GM19328 (cell line): Measurements from ENCODE around the gene AKR1B15.
"Not testable (repeated sequence)": the region's sequence is repeated elsewhere in the genome, so short reads cannot be mapped to it uniquely, and the experiment has no call there.

ENCODE experiments used
- ATAC-seq: cut with Tn5 transposase; IDR thresholded peaks from one replicate; pipeline ENCODE4 v1.9.1; 2021; ENCODE audit warnings: mild to moderate bottlenecking, moderate library complexity; ENCODE audit not compliant: unreplicated experiment

Gene AKR1B15

GRCh38 chr7:134532180-134532953 is 16.5 kb upstream of the AKR1B15 start:
- no peak for ATAC-seq

GRCh38 chr7:134532954-134533218 is 16.0 kb upstream of the AKR1B15 start:
- no peak for ATAC-seq

DNA sequence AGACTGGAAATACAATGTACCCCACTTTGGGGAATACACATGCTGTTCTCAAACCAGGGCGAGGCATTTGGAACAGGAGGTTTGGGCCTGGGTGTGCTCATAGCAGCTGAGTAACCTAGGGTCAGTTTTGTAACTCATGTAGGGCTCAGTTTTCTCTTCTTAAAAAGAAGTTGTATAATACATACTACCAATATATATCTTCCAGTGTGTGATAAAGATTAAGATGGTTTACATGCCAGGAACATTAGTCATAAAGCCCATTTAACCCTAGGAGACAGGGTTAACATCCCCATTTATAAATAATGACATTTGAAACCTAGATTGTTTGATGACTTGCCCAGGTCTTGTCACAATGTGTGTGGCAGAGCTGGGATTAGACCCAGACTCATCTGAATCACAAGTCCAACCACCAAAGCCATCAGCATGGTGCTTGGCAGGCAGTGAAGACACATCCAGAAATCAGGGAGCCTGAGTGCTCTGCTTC is 15.6 kb upstream of the AKR1B15 start:
- ATAC-seq: no peak

DNA sequence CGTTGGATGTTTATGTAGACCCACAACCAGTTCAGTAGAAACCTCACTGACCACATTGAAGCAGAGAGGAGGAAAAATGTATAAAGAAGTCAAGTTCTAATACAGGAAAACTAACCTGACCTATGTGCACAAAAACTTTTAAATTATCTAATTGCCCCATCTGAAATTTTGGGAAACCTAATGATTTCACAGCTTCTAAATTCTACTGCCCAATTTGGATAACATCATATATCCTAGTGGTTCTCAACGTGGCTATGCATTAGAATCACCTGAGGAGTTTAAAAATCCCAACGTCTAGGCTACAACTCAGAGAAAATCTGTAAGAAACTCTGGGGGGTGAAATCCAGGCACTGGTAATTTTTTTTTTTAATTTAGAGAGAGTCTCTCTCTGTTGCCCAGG is 14.3 kb upstream of the AKR1B15 start:
- ATAC-seq: no peak

- ATAC-seq: no peak
These were observed 13.5 kb upstream of the AKR1B15 start for GRCh38 chr7:134535272-134535918.

DNA sequence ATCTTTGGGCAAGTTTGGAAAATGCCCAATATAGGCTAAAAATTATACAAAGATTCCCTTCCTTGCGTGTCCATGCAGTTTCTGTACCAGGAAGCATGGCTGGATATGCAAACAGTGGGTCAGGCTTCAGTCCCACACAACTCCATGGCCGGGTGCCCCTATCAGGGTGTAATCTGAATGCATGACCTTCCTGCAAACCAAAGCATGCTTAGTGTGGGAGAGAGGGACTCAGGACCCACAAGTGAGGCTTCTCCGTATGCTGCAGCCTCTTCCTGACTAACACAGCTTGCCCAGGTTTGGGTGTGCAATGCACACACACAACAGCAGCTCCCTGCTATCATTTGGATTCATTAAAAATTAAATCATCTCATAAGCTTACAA is 13.0 kb upstream of the AKR1B15 start:
- no peak for ATAC-seq

DNA sequence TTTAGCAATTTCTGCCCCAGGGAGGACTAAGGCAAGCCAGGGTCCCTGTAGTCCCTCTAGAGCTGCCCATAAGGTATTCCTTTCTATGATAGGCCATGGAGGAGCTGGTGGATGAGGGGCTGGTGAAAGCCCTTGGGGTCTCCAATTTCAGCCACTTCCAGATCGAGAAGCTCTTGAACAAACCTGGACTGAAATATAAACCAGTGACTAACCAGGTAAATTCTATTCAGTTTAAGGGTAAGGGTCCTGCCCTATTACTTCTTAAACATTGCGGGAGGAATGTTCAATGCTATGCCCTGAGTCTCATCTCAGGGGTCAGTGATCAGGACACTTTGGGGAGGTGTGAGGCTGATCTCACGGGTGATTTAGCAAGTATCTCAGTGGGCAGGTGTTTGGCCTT is 12.4 kb upstream of the AKR1B15 start:
- ATAC-seq: not testable (repeated sequence)

DNA sequence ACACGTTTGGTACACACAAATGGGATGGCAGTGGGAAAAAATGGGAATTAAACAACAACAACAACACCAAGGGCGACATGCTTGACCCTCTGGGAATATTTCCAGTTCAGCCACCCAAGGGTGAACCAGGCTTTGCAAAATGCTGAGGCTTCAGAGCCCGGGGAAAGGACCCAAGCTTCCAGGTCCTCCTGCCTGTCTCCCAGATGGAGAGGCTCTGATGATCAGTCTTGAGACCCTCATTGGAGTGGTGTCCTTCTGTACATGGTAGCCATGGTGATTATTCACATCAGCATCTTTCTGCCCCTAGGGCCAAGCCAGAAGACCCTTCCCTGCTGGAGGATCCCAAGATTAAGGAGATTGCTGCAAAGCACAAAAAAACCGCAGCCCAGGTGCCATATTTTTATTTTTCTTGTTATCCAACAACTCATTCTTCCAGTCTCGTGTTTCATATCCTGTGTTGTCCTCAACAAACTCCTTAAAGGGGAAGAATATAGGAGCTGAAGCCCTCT is 11.6 kb upstream of the AKR1B15 start:
- ATAC-seq: not testable (repeated sequence)

GRCh38 chr7:134539380-134540004 is 9.4 kb upstream of the AKR1B15 start:
- ATAC-seq: no peak

- not testable (repeated sequence) for ATAC-seq
These were observed 7.3 kb upstream of the AKR1B15 start for GRCh38 chr7:134541501-134542194.

- ATAC-seq: no peak
These were observed 6.6 kb upstream of the AKR1B15 start for GRCh38 chr7:134542195-134542771.

- no peak for ATAC-seq
These were observed 3.5 kb upstream of the AKR1B15 start for GRCh38 chr7:134545380-134545779.

DNA sequence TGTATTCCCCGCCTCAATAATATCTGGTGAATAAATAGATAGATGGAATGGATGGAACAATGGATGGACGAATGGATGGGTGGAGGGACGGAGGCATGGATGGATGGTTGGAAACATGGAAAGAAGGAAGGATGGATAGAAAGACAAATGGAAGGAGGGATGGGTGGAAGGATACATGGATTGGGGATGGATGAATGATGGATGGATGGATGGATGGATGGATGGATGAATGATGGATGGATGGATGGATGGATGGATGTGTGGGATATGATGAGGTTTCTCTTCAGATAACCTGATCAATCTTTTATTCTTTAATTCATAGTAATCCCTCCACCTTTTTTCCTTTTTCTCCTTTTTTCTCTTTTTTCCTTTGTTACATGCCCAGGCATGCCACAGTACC is 3.0 kb upstream of the AKR1B15 start:
- no peak for ATAC-seq

GRCh38 chr7:134546955-134547354 is 2.0 kb upstream of the AKR1B15 start:
- no peak for ATAC-seq

DNA sequence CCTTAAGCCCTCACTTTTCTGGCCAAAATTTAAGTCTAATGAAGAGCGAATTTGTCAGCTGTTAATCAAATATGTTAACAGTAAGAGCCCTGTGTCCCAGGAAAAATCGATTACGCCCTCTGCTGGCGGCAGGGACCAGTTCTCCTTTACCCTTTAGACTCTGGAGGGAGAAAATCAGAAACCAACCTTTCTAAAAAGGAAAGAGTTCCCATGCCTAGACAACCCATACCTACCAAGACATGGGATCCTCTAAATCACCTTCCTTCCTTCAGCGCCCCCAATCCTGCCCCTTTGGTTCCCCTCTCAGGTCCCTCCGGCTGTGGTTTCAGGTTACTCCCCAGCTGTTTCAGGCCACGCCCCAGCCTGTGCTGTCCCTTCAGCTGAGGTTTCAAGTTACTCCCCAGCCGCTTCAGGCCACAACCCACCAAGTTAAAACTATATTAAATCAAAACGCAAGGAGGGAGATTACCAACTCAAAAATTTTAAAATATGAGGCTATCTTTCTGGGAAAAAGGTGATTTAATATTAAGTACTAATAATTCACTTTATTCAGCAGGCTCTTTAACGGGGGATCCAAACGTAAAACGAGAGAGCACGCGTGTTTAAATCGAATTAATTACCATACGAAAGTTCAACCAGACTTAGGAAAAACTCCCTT is 1.4 kb upstream of the AKR1B15 start:
- peak; percentile 77 for ATAC-seq

DNA sequence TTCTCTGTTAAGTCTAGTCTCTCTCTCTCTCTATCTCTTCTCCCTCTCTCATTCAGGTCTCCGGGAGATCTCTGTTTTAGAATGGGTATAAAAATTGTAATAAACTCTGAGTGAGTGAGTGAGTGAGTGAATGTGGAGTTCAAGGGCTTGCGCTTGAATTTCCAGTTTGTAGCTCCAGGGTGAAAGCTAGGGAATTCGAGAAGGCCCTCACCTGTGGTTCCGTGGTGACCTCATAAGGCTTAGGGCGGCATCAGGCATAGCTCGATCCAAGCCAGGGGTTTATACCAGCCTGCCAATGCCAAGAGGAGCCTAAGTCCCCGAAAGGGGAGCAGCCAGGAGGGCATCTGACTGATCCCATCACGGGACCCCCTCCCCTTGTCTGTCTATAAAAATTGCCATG is 456 bp downstream of the AKR1B15 start:
- ATAC-seq: no peak

- no peak for ATAC-seq
These were observed 3.2 kb downstream of the AKR1B15 start for GRCh38 chr7:134552105-134552504.

DNA sequence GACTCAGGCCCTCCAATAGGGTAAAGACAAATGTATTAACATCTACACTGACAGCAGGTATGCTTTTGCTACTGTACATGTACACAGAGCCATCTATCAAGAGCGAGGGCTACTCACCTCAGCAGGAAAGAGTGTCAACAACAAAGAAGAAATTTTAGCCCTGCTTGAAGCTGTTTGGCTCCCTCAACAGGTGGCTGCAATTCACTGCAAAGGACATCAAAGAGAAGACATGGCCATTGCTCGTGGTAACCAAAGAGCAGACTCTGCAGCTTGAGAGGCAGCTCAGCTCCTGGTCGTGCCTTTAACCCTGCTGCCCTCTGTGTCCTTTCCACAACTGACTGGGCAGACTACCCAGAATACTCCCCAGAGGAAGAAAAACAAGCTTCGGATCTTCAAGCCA is 5.1 kb downstream of the AKR1B15 start:
- ATAC-seq: no peak

GRCh38 chr7:134554417-134554966 is 5.6 kb downstream of the AKR1B15 start:
- ATAC-seq: no peak

- no peak for ATAC-seq
These were observed 8.5 kb downstream of the AKR1B15 start for GRCh38 chr7:134557391-134557790.
